ENCODE measurements around the gene RBMS3.
"Not testable (repeated sequence)": the region's sequence is repeated elsewhere in the genome, so short reads cannot be mapped to it uniquely, and the experiment has no call there.

Gene RBMS3

DNA sequence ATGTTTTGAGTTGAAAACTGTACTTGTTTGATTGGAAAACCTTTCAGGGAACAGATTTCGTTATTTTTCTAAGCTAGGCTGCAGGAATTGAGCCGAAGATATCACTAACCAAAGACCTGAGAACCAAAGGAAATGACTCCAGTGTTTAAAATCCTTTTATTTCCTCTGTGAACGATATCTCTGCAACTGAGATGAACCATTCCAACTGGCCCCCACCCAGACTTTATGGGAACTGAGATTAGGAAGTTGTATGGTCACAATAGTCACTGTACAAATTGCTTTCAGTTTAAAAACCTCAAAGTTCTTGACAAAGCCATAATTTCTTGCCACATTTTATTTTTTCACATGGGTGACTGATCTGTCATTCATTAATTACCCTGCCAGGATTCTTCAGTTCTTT is 232.4 kb downstream of the RBMS3 start:
- Histone ChIP-seq H3K9me3 (ENCODE audit: control insufficient read depth in 1 of 2, low read length in 2 of 2) (no peaks in the 10 kb centered on the region), H3K36me3 (ENCODE audit: control insufficient read depth in 1 of 2, insufficient read depth in 2 of 2, low read length in 2 of 2) (no peaks in the 10 kb centered on the region), H3K4me3 (ENCODE audit: low read depth in 1 of 2, low read length in 2 of 2) (no peak overlapping the region), H3K4me1 (ENCODE audit: control insufficient read depth in 1 of 2, insufficient read depth in 2 of 2, low read length in 2 of 2) (peaks cover 0 to 12% of the 10 kb centered on the region in 2 donors), H3K27ac (ENCODE audit: low read depth, low read length) (no peak overlapping the region), H3K27me3 (ENCODE audit: control insufficient read depth in 1 of 2, insufficient read depth in 2 of 2, low read length in 2 of 2) (no peaks in the 10 kb centered on the region), H3K9ac (ENCODE audit: low read depth in 1 of 2, low read length in 2 of 2) (no peak overlapping the region)

DNA sequence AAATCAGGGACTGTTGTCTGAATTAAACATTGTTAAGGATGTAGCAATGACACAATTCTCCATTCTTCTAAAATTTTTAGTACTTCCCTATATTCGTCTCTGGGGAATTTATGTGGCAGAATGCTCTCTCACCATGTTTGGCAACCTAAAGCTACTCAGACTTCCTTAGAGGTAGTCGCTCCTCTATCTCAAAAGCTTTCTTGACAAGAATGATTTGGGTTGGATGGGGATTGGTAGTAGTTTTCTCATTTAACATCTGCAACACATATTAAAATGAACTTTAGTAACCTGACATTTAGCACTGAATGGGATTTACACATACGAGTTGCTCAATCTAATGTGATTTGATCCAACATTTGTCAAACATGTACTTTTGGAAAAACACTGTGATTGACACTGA is 233.3 kb downstream of the RBMS3 start:
- Histone ChIP-seq H3K27me3 (ENCODE audit: control insufficient read depth in 1 of 2, insufficient read depth in 2 of 2, low read length in 2 of 2) (no peaks in the 10 kb centered on the region), H3K9me3 (ENCODE audit: control insufficient read depth in 1 of 2, low read length in 2 of 2) (no peaks in the 10 kb centered on the region), H3K27ac (ENCODE audit: low read depth, low read length) (no peak overlapping the region), H3K9ac (ENCODE audit: low read depth in 1 of 2, low read length in 2 of 2) (no peak overlapping the region), H3K4me3 (ENCODE audit: low read depth in 1 of 2, low read length in 2 of 2) (no peak overlapping the region), H3K4me1 (ENCODE audit: control insufficient read depth in 1 of 2, insufficient read depth in 2 of 2, low read length in 2 of 2) (peaks cover 0 to 12% of the 10 kb centered on the region in 2 donors), H3K36me3 (ENCODE audit: control insufficient read depth in 1 of 2, insufficient read depth in 2 of 2, low read length in 2 of 2) (no peaks in the 10 kb centered on the region)

DNA sequence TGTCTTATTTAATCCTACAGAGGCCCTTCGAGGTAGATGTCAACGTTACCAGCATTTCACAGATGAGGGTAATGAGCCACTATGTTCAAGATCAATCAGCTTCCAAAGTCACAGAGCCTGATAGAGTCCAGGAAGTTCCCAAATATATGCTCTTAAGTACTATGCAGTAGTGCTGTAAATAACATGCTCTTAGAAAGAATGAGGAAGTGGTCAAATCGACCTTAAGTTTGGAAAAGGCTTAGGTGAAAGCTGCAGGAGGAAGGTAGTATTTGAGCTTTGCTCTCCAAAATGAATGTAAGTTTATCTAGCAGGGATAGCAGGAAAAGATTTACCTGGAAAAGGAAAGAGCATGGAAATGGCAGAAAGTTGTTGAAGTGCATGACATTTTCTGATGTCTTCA is 234.0 kb downstream of the RBMS3 start:
- Histone ChIP-seq H3K27me3 (ENCODE audit: control insufficient read depth in 1 of 2, insufficient read depth in 2 of 2, low read length in 2 of 2) (no peaks in the 10 kb centered on the region), H3K9ac (ENCODE audit: low read depth in 1 of 2, low read length in 2 of 2) (no peak overlapping the region), H3K4me1 (ENCODE audit: control insufficient read depth in 1 of 2, insufficient read depth in 2 of 2, low read length in 2 of 2) (peaks cover 0 to 12% of the 10 kb centered on the region in 2 donors), H3K4me3 (ENCODE audit: low read depth in 1 of 2, low read length in 2 of 2) (no peak overlapping the region), H3K36me3 (ENCODE audit: control insufficient read depth in 1 of 2, insufficient read depth in 2 of 2, low read length in 2 of 2) (no peaks in the 10 kb centered on the region), H3K27ac (ENCODE audit: low read depth, low read length) (no peak overlapping the region), H3K9me3 (ENCODE audit: control insufficient read depth in 1 of 2, low read length in 2 of 2) (no peaks in the 10 kb centered on the region)

DNA sequence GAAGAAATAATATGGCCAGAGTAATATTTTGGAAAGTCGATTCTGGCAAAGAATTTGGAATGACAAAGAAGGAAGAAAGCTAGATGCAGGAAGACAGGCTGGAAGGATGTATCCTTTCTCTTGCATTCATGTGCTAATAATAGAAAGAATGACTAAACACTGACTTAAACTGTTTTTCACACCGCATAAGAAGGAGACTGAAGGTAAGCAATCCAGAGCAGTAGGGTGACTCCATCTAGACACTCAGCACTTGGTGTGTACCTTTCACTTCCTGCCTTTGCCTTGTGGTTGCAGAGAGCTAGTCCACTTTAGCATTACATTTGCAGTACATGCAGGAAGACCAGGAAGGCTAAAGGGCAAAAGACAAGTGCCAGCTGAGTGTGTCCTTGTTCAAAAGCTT is 234.6 kb downstream of the RBMS3 start:
- Histone ChIP-seq H3K4me3 (ENCODE audit: low read depth in 1 of 2, low read length in 2 of 2) (no peak overlapping the region), H3K9ac (ENCODE audit: low read depth in 1 of 2, low read length in 2 of 2) (no peak overlapping the region), H3K27me3 (ENCODE audit: control insufficient read depth in 1 of 2, insufficient read depth in 2 of 2, low read length in 2 of 2) (no peaks in the 10 kb centered on the region), H3K4me1 (ENCODE audit: control insufficient read depth in 1 of 2, insufficient read depth in 2 of 2, low read length in 2 of 2) (peaks cover 0 to 12% of the 10 kb centered on the region in 2 donors), H3K27ac (ENCODE audit: low read depth, low read length) (no peak overlapping the region), H3K36me3 (ENCODE audit: control insufficient read depth in 1 of 2, insufficient read depth in 2 of 2, low read length in 2 of 2) (no peaks in the 10 kb centered on the region), H3K9me3 (ENCODE audit: control insufficient read depth in 1 of 2, low read length in 2 of 2) (no peaks in the 10 kb centered on the region)

DNA sequence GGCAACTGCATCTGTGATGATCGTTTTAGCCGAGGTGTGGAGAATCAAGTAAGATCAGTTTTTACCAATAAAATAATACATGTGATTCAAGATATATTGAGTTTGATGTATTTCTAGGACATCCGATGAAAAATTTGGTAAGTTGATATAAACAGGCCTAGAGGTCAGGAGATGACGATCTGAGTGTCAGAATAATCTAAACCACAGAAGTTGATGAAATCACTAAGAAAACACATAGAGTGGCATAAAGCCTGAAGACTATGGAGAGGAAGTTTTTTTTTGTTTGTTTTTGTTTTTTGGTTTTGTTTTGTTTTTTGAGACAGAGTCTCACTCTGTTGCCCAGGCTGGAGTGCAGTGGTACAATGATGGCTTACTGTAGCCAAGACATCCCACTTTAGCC is 235.3 kb downstream of the RBMS3 start:
- Histone ChIP-seq H3K36me3 (ENCODE audit: control insufficient read depth in 1 of 2, insufficient read depth in 2 of 2, low read length in 2 of 2) (no peaks in the 10 kb centered on the region), H3K27ac (ENCODE audit: low read depth, low read length) (no peak overlapping the region), H3K9me3 (ENCODE audit: control insufficient read depth in 1 of 2, low read length in 2 of 2) (no peaks in the 10 kb centered on the region), H3K4me1 (ENCODE audit: control insufficient read depth in 1 of 2, insufficient read depth in 2 of 2, low read length in 2 of 2) (peaks cover 0 to 12% of the 10 kb centered on the region in 2 donors), H3K9ac (ENCODE audit: low read depth in 1 of 2, low read length in 2 of 2) (no peak overlapping the region), H3K27me3 (ENCODE audit: control insufficient read depth in 1 of 2, insufficient read depth in 2 of 2, low read length in 2 of 2) (no peaks in the 10 kb centered on the region), H3K4me3 (ENCODE audit: low read depth in 1 of 2, low read length in 2 of 2) (no peak overlapping the region)

DNA sequence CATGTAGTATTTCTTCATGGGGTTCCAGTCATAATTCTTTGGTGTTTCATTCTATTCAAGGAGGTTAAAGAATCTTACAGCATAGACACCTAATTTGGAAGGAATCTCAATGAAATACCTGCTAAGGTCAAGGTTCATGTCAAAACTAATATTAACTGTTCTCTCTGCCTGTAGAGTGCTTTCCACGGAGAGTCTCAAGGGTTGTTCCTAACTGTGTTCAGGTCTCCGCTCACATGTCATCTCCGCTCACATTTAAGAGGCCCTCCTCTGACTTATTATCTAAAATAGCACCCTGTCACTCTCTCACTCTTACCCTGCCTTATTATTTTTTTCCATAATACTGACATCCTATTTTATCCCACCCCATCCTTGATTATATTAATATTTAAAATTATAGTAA is 239.9 kb downstream of the RBMS3 start:
- no peaks in the 10 kb centered on the region for H3K36me3 ChIP-seq (ENCODE audit: control insufficient read depth in 1 of 2, insufficient read depth in 2 of 2, low read length in 2 of 2)
- no peak overlapping the region for H3K4me3 ChIP-seq (ENCODE audit: low read depth in 1 of 2, low read length in 2 of 2)
- H3K27ac ChIP-seq (ENCODE audit: low read depth, low read length) = no peak overlapping the region
- H3K9me3 ChIP-seq (ENCODE audit: control insufficient read depth in 1 of 2, low read length in 2 of 2) = no peaks in the 10 kb centered on the region
- peaks cover 1 to 5% of the 10 kb centered on the region in 2 donors for H3K4me1 ChIP-seq (ENCODE audit: control insufficient read depth in 1 of 2, insufficient read depth in 2 of 2, low read length in 2 of 2)
- no peak overlapping the region for H3K9ac ChIP-seq (ENCODE audit: low read depth in 1 of 2, low read length in 2 of 2)
- H3K27me3 ChIP-seq (ENCODE audit: control insufficient read depth in 1 of 2, insufficient read depth in 2 of 2, low read length in 2 of 2) = no peaks in the 10 kb centered on the region

DNA sequence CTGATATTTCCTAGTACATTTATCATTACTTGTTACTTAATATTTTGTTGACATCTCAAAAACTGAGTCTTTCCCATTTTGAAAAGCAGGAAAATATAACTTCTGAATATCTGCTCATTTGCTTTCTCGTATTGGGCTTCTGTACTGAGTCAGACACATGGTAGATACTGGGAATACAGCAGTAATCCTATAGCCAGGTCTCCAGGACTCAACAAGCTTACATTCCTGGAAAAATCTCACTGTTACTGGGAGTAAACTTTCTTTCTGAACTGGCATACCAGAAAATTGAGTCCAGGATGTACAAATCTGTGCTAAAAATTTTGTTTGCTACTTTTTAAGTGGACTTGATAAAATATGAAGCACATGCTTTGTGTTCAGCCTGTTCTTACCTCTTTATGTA is 240.4 kb downstream of the RBMS3 start:
- no peaks in the 10 kb centered on the region for H3K9me3 ChIP-seq (ENCODE audit: control insufficient read depth in 1 of 2, low read length in 2 of 2)
- H3K27me3 ChIP-seq (ENCODE audit: control insufficient read depth in 1 of 2, insufficient read depth in 2 of 2, low read length in 2 of 2) = no peaks in the 10 kb centered on the region
- H3K36me3 ChIP-seq (ENCODE audit: control insufficient read depth in 1 of 2, insufficient read depth in 2 of 2, low read length in 2 of 2) = no peaks in the 10 kb centered on the region
- H3K4me3 ChIP-seq (ENCODE audit: low read depth in 1 of 2, low read length in 2 of 2) = no peak overlapping the region
- H3K27ac ChIP-seq (ENCODE audit: low read depth, low read length) = no peak overlapping the region
- H3K9ac ChIP-seq (ENCODE audit: low read depth in 1 of 2, low read length in 2 of 2) = no peak overlapping the region
- H3K4me1 ChIP-seq (ENCODE audit: control insufficient read depth in 1 of 2, insufficient read depth in 2 of 2, low read length in 2 of 2) = peaks cover 0 to 5% of the 10 kb centered on the region in 2 donors

DNA sequence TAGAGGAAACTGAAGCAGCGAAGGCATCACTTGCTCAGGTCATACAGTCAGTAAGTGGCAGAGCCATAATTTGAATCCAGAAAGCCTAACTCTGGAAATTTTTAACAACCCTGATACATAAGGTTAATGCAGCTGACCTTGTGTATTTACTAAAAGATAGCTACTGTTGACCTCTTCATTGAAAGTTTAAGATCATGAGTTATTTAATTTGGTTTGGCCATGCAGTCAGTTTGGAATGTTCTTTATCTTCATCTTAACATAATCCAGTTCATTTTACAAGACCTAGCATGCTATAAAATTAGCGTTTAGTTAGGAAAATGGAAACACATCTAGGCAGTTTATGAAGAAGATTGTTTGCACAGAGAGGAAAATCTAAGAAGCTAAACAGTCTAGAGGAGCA is 240.9 kb downstream of the RBMS3 start:
- no peaks in the 10 kb centered on the region for H3K9me3 ChIP-seq (ENCODE audit: control insufficient read depth in 1 of 2, low read length in 2 of 2)
- no peaks in the 10 kb centered on the region for H3K36me3 ChIP-seq (ENCODE audit: control insufficient read depth in 1 of 2, insufficient read depth in 2 of 2, low read length in 2 of 2)
- no peaks in the 10 kb centered on the region for H3K27me3 ChIP-seq (ENCODE audit: control insufficient read depth in 1 of 2, insufficient read depth in 2 of 2, low read length in 2 of 2)
- peaks cover 0 to 5% of the 10 kb centered on the region in 2 donors for H3K4me1 ChIP-seq (ENCODE audit: control insufficient read depth in 1 of 2, insufficient read depth in 2 of 2, low read length in 2 of 2)
- no peak overlapping the region for H3K9ac ChIP-seq (ENCODE audit: low read depth in 1 of 2, low read length in 2 of 2)
- no peak overlapping the region for H3K4me3 ChIP-seq (ENCODE audit: low read depth in 1 of 2, low read length in 2 of 2)
- H3K27ac ChIP-seq (ENCODE audit: low read depth, low read length) = no peak overlapping the region

DNA sequence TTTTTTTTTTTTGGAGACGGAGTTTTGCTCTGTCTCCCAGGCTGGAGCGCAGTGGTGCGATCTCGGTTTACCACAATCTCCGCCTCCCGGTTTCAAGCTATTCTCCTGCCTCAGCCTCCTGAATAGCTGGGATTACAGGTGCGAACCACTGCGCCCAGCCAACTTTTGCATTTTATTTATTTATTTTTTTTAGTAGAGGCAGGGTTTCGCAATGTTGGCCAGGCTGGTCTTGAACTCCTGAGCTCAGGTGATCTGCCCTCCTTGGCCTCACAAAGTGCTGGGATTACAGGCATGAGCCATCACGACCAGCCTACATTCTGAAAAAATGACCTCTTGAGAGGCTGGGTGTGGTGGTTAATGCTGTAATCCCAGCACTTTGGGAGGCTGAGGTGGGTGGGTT is 243.6 kb downstream of the RBMS3 start:
- not testable (repeated sequence) for H3K4me1 ChIP-seq (ENCODE audit: control insufficient read depth in 1 of 2, insufficient read depth in 2 of 2, low read length in 2 of 2); H3K36me3 ChIP-seq (ENCODE audit: control insufficient read depth in 1 of 2, insufficient read depth in 2 of 2, low read length in 2 of 2); H3K27me3 ChIP-seq (ENCODE audit: control insufficient read depth in 1 of 2, insufficient read depth in 2 of 2, low read length in 2 of 2); H3K4me3 ChIP-seq (ENCODE audit: low read depth in 1 of 2, low read length in 2 of 2); H3K9me3 ChIP-seq (ENCODE audit: control insufficient read depth in 1 of 2, low read length in 2 of 2); H3K9ac ChIP-seq (ENCODE audit: low read depth in 1 of 2, low read length in 2 of 2); H3K27ac ChIP-seq (ENCODE audit: low read depth, low read length)

DNA sequence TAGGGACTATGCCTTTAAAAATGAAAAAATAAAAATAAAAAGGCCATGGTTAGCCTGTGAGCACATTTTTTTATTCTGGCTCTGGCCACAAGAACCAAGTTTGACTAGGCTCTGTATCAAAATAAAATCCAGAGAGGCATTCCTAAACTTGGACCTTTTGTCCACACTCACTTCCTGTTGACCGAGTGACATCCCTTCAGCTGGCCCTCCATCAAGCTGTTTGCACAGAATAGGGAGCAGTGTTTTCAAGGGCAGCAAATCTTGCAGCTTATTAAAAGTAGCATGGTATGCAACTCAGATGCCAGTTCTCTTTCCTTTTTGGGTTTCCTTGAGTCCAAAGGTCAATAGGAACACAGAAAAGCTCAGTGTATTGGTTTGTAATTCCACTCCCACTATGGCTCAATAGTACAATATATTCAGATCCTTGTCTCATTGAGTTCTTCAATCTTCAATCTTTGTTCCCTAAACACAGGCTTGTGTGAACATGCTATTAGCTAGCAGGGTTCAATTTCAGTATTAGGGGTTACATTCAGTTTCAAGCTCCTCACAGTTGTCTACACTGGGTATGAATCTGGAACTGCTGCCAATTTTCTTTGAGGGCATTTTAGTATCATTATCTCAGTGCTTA is 244.5 kb downstream of the RBMS3 start:
- Histone ChIP-seq H3K36me3 (ENCODE audit: control insufficient read depth in 1 of 2, insufficient read depth in 2 of 2, low read length in 2 of 2) (no peaks in the 10 kb centered on the region), H3K27ac (ENCODE audit: low read depth, low read length) (no peak overlapping the region), H3K4me3 (ENCODE audit: low read depth in 1 of 2, low read length in 2 of 2) (no peak overlapping the region), H3K4me1 (ENCODE audit: control insufficient read depth in 1 of 2, insufficient read depth in 2 of 2, low read length in 2 of 2) (peaks cover 0 to 5% of the 10 kb centered on the region in 2 donors), H3K9me3 (ENCODE audit: control insufficient read depth in 1 of 2, low read length in 2 of 2) (no peaks in the 10 kb centered on the region), H3K9ac (ENCODE audit: low read depth in 1 of 2, low read length in 2 of 2) (no peak overlapping the region), H3K27me3 (ENCODE audit: control insufficient read depth in 1 of 2, insufficient read depth in 2 of 2, low read length in 2 of 2) (no peaks in the 10 kb centered on the region)

DNA sequence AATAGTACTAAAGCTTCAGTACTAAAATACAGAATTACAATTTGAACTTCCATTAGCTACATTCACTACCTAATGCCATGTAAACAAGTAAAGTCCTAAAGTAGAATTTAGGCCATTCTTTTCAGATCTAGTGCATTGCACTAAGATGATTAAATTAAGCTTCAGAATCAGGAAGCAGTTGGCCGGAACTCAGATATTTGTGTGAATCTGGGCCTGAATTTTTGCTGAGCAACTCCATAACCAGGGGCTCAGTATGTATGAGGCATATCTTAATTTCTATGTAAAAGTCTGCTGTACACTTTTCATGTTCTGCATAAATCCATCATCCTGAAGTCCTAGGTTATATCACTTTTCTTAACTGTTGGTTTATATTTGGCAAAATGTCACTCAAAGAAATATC is 246.4 kb downstream of the RBMS3 start:
- Histone ChIP-seq H3K27ac (ENCODE audit: low read depth, low read length) (no peak overlapping the region), H3K4me1 (ENCODE audit: control insufficient read depth in 1 of 2, insufficient read depth in 2 of 2, low read length in 2 of 2) (peaks cover 0 to 5% of the 10 kb centered on the region in 2 donors), H3K4me3 (ENCODE audit: low read depth in 1 of 2, low read length in 2 of 2) (no peak overlapping the region), H3K36me3 (ENCODE audit: control insufficient read depth in 1 of 2, insufficient read depth in 2 of 2, low read length in 2 of 2) (no peaks in the 10 kb centered on the region), H3K9me3 (ENCODE audit: control insufficient read depth in 1 of 2, low read length in 2 of 2) (no peaks in the 10 kb centered on the region), H3K27me3 (ENCODE audit: control insufficient read depth in 1 of 2, insufficient read depth in 2 of 2, low read length in 2 of 2) (no peaks in the 10 kb centered on the region), H3K9ac (ENCODE audit: low read depth in 1 of 2, low read length in 2 of 2) (no peak overlapping the region)
